Activated CD4-positive, alpha-beta T cell treated with anti-CD3 and anti-CD28 coated beads for 36 hours (primary cell): Measurements from ENCODE around the gene PLEKHM3. TPM values are rescaled to one million over a fixed set of nuclear protein-coding genes. Genes with fewer than 3 reads are reported as not detected.
A peak's percentile ranks its signal among the peaks of the same experiment; 100 is the strongest.

ENCODE experiments used
- ATAC-seq: fragments of 200-7000 bp; cut with Tn5 transposase; one replicate; pipeline ENCODE4 v1.10.0; 2021; ENCODE audit warnings: mild to moderate bottlenecking, moderate library complexity
- CTCF ChIA-PET: fragments of 350-600 bp; sonication (Branson Sonifier 250); formaldehyde crosslinking; loops from one replicate; lab custom pipeline; 2021; ENCODE audit warnings: antibody characterized with exemption; lab: Charles Lee
- POLR2A ChIA-PET: fragments of 350-600 bp; sonication (Branson Sonifier 250); formaldehyde crosslinking; loops from one replicate; lab custom pipeline; 2021; ENCODE audit warnings: antibody characterized with exemption, inconsistent platforms; lab: Charles Lee
- DNase-seq: peaks from one replicate; pipeline ENCODE4 v3.0.0-alpha.2; 2020
- H3K27ac Mint-ChIP-seq: one replicate; pipeline ENCODE4 v1.8.0; 2021; ENCODE audit warnings: mixed read lengths
- H3K27me3 Mint-ChIP-seq: one replicate; pipeline ENCODE4 v1.8.0; 2021; ENCODE audit warnings: mixed read lengths
- H3K36me3 Mint-ChIP-seq: one replicate; pipeline ENCODE4 v1.8.0; 2021; ENCODE audit warnings: low read depth, mixed read lengths
- H3K4me1 Mint-ChIP-seq: one replicate; pipeline ENCODE4 v1.8.0; 2021; ENCODE audit warnings: mixed read lengths
- H3K4me3 Mint-ChIP-seq: one replicate; pipeline ENCODE4 v1.8.0; 2021; ENCODE audit warnings: mild to moderate bottlenecking, moderate library complexity, mixed read lengths
- H3K9me3 Mint-ChIP-seq: one replicate; pipeline ENCODE4 v1.8.0; 2021; ENCODE audit warnings: low read depth, mixed read lengths
- intact Hi-C, 2 experiments: fragments of 100-400 bp; cut with DNase I in 1 of 2; cut with micrococcal nuclease in 1 of 2; formaldehyde crosslinking; loops; one replicate each; pipeline versions ENCODE4 v1.14.2 to v1.15.1; 2022 to 2024; cut with DNase I, micrococcal nuclease
- total RNA-seq, 2 experiments: library from RNA; stranded (reverse); gene quantifications; one replicate each; pipeline ENCODE4 v1.2.3, GENCODE V29; 2021

The PLEKHM3 gene
- total RNA-seq, 2 experiments from 2014 or later = 4.5 to 5.2 TPM

- Mint-ChIP-seq H3K27ac (no peak overlapping the region), H3K9me3 (no peaks in the 10 kb centered on the region), H3K27me3 (no peaks in the 10 kb centered on the region), H3K36me3 (no peaks in the 10 kb centered on the region), H3K4me1 (no peaks in the 10 kb centered on the region), H3K4me3 (no peak overlapping the region)
- DNase-seq = no peak
- ATAC-seq = no peak
- CTCF ChIA-PET = interaction anchor here (1.4 kb wide), 1 partner anchor 193 kb away, joined by 3 read pairs; no protein-coding TSS in a partner anchor
- intact Hi-C loops = no loop called here
- POLR2A ChIA-PET = no interaction called here
Observed at GRCh38 chr2:207847098-207847806, 178.1 kb downstream of the PLEKHM3 start.

DNA sequence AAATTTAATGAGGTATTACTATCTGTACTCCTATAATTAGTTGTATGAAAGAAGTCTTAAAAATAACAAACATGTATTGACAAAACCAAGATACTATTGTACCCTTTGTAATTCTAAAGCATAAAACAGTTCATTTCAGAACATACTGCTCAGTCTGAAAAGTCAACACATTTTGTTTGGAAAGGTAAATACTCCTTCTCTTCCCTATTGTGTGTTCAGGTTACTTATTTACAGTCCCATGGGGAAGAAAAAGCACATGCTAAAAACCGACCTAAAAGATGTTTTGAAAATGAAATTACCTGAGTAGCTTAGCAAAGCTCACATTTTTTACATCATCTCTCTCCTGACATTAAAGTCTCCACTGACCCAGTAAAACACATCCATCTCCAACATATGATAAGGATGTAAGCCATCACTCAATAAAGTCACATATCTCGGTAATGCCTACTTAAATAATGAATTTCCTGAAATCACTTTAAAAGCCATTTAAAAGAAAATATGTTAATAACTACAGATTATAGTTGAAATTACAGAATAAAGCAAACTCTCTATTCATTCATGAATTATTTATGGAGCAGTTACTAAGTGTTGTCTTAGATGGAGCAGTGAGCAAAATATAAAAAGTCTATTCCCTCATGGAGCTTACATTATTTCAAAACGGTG lies 180.0 kb downstream of the PLEKHM3 start:
- intact Hi-C loops = no loop called here
- no peak overlapping the region for H3K27ac Mint-ChIP-seq
- no peaks in the 10 kb centered on the region for H3K36me3 Mint-ChIP-seq
- no peaks in the 10 kb centered on the region for H3K9me3 Mint-ChIP-seq
- ChIA-PET POLR2A (no interaction called here), CTCF (no interaction called here)
- no peaks in the 10 kb centered on the region for H3K4me1 Mint-ChIP-seq
- no peak for DNase-seq
- no peaks in the 10 kb centered on the region for H3K27me3 Mint-ChIP-seq
- ATAC-seq = no peak
- no peak overlapping the region for H3K4me3 Mint-ChIP-seq

DNA sequence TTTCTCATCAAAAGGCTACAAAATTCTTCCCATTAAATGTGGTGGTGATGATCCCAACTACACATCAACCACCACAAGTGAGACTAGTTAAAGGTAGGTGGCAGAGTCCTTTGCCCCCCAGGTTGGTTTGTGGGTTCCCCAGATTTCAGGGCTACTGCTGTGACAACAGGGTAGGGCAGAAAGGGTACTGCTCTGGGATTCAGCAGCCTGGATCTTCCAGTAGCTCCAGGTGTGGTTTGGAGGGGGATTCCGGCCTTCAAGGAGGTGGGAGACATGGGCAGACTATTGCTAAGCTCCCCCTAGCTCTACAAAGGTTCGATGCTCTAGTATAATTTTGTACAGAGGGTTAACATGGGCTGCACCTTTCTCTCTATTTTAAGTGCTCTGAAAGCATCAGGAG lies 180.7 kb downstream of the PLEKHM3 start:
- intact Hi-C loops = no loop called here
- Mint-ChIP-seq H3K4me3 (no peak overlapping the region), H3K36me3 (no peaks in the 10 kb centered on the region), H3K9me3 (no peaks in the 10 kb centered on the region), H3K27me3 (no peaks in the 10 kb centered on the region), H3K4me1 (no peaks in the 10 kb centered on the region), H3K27ac (no peak overlapping the region)
- ATAC-seq (no peak), DNase-seq (no peak)
- POLR2A ChIA-PET = no interaction called here
- CTCF ChIA-PET = interaction anchor here (0.8 kb wide), 1 partner anchor 1760 kb away, joined by 3 read pairs; no protein-coding TSS in a partner anchor

DNA sequence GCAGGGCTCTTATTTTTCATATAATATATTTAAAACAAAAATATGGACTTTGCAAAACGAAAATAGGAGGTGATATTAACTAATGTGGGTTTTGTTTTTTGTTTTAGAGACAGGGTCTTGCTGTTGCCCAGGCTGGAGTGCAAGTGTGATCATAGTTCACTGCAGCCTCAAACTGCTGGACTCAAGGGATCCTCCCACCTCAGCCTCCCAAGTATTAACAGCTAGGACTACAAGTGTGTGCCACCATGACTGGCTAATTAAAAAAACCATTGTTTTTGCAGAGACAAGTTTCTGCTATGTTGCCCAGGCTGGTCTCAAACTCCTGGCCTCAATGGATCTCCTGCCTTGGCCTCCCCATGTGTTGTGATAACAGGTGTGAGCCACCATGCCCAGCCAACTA lies 185.2 kb downstream of the PLEKHM3 start:
- CTCF ChIA-PET = no interaction called here
- Mint-ChIP-seq H3K4me1 (no peaks in the 10 kb centered on the region), H3K36me3 (no peaks in the 10 kb centered on the region)

DNA sequence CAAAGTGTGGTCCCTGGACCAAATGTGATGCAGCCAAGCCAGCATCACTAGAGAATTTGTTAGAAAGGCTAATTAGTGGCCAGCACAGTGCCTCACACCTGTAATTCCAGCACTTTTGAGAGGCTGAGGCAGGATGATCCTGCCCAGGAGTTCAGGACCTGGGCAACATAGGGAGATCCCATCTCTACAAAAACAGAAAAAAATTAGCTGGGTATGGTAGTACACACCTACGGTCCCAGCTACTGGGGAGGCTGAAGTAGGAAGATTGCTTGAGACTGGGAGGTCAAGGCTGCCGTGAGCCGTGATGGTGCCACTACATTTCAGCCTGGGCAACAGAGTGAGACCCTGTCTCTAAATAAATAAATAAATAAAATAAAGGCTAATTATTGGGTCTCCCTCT lies 185.8 kb downstream of the PLEKHM3 start:
- H3K27me3 Mint-ChIP-seq = no peaks in the 10 kb centered on the region
- no peaks in the 10 kb centered on the region for H3K9me3 Mint-ChIP-seq
- ChIA-PET CTCF (no interaction called here), POLR2A (no interaction called here)
- no peak overlapping the region for H3K4me3 Mint-ChIP-seq
- H3K36me3 Mint-ChIP-seq = no peaks in the 10 kb centered on the region
- H3K4me1 Mint-ChIP-seq = no peaks in the 10 kb centered on the region
- no peak for DNase-seq
- ATAC-seq = no peak
- H3K27ac Mint-ChIP-seq = no peak overlapping the region
- intact Hi-C loops = no loop called here

More for the DNA sequence above, 185.2 kb downstream of the PLEKHM3 start:
- H3K9me3 Mint-ChIP-seq = no peaks in the 10 kb centered on the region
- H3K4me3 Mint-ChIP-seq = no peak overlapping the region
- intact Hi-C loops = no loop called here
- H3K27me3 Mint-ChIP-seq = no peaks in the 10 kb centered on the region
- POLR2A ChIA-PET = no interaction called here
- no peak overlapping the region for H3K27ac Mint-ChIP-seq
- DNase-seq (no peak), ATAC-seq (no peak)

GRCh38 chr2:207839028-207839427 lies 186.3 kb downstream of the PLEKHM3 start:
- ChIA-PET CTCF (no interaction called here), POLR2A (no interaction called here)
- no peak for DNase-seq
- intact Hi-C loops = no loop called here
- Mint-ChIP-seq H3K9me3 (no peaks in the 10 kb centered on the region), H3K27me3 (no peaks in the 10 kb centered on the region), H3K27ac (no peak overlapping the region), H3K4me1 (no peaks in the 10 kb centered on the region), H3K36me3 (no peaks in the 10 kb centered on the region), H3K4me3 (no peak overlapping the region)
- ATAC-seq = no peak

DNA sequence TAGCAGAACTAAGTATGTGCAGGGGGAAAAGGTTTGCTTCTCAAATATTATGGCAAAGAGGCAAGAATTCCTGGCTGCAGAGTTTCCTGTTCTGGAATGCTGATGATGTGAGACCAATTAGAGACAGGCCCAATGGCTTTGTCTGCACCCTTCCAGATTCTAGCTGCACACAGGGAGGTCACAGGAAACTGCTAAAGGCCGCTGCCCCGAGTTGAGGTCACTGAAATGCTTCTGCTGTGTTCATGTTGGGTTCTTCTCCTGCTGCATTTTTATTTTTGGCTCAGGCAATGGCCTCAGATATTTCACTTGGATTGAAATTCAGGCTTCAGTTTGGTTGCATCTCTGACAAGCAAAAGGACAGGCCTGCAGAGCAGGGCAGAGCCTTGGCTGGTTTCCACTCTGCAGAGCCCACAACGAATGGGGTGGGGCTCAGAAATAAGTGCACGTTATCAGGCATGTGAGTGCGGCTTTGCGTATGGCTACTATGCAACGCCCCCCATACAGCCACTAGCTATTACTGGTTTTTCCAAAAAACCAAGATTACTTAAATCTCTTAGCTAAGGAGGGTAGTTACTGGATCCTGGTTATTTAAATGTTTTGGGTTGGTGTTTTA lies 188.7 kb downstream of the PLEKHM3 start:
- ChIA-PET POLR2A (no interaction called here), CTCF (interaction anchor here (0.5 kb wide), 1 partner anchor 219 kb away, joined by 4 read pairs; no protein-coding TSS in a partner anchor)
- intact Hi-C loops = no loop called here
- H3K27me3 Mint-ChIP-seq = no peaks in the 10 kb centered on the region
- DNase-seq (no peak), ATAC-seq (no peak)
- no peaks in the 10 kb centered on the region for H3K9me3 Mint-ChIP-seq
- H3K4me3 Mint-ChIP-seq = no peak overlapping the region
- peaks cover 6% of the 10 kb centered on the region for H3K4me1 Mint-ChIP-seq
- H3K27ac Mint-ChIP-seq = no peak overlapping the region
- no peaks in the 10 kb centered on the region for H3K36me3 Mint-ChIP-seq

DNA sequence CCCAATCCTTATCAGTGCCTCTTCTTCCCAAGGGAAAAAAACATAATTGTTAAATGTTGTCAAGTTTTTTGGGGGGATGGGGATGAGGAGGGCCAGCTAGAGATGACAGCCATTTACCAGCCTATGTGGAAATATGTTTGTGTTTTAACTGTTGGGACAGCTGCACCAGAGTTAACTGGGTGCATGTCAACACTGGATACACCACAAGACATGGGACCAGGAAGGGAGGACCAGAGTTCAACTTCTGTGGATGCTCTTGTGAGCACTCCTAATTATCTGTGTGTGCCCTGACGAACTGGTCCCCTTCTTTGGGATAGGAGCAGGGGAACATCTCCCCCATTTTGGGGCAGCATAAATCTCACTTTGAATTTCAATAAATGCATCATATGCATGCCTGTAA lies 189.5 kb downstream of the PLEKHM3 start:
- no peaks in the 10 kb centered on the region for H3K9me3 Mint-ChIP-seq
- no peak overlapping the region for H3K4me3 Mint-ChIP-seq
- H3K27ac Mint-ChIP-seq = no peak overlapping the region
- intact Hi-C loops = no loop called here
- ATAC-seq (no peak), DNase-seq (no peak)
- H3K27me3 Mint-ChIP-seq = no peaks in the 10 kb centered on the region
- POLR2A ChIA-PET = no interaction called here
- H3K36me3 Mint-ChIP-seq = no peaks in the 10 kb centered on the region
- CTCF ChIA-PET = interaction anchor here (0.7 to 1.5 kb wide), 3 partner anchors 24 to 1210 kb away, joined by 3 to 5 read pairs (median 3); no protein-coding TSS in a partner anchor
- H3K4me1 Mint-ChIP-seq = peaks cover 6% of the 10 kb centered on the region

- Mint-ChIP-seq H3K27me3 (no peaks in the 10 kb centered on the region), H3K27ac (no peak overlapping the region), H3K4me1 (peaks cover 8% of the 10 kb centered on the region), H3K36me3 (no peaks in the 10 kb centered on the region), H3K4me3 (no peak overlapping the region), H3K9me3 (no peaks in the 10 kb centered on the region)
- DNase-seq = no peak
- ChIA-PET CTCF (no interaction called here), POLR2A (no interaction called here)
- peak; percentile 86 for ATAC-seq
- intact Hi-C loops = loop anchor here in 1 of 2 experiments (5.0 kb wide), 1 partner anchor 209 kb away; no protein-coding TSS in a partner anchor
Observed at GRCh38 chr2:207833251-207833751, 192.0 kb downstream of the PLEKHM3 start.

DNA sequence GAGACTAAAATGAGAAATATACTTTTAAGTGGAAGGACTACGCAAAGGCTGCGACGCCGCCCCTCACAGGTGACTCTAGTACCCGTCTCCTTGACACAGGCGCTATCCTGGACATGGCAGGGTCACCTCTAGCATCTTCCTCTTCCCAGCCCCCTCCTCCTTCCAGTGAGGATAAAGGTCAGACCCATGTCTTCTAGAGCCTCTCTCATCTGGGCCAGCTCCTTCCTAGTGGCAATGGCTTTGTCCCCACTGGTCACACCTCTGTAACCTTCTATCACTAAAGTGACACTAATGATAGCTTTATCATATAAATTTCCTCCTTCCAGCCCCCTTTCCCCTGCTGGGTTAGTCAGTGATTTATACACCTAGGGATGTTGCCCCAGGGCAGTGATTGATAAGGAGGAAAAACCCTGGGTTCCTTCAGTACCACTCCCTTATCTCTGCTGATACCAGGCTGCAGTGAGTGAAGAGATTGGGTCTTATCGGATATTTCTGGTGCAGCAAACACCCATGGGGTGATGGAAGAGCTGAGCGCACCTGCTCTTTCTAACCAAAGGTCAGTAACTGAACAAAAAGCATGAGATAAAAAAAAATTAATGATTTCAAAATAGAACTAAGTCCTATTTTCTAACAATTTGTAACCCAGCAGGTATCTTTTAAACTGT lies 193.6 kb downstream of the PLEKHM3 start:
- ATAC-seq = no peak

DNA sequence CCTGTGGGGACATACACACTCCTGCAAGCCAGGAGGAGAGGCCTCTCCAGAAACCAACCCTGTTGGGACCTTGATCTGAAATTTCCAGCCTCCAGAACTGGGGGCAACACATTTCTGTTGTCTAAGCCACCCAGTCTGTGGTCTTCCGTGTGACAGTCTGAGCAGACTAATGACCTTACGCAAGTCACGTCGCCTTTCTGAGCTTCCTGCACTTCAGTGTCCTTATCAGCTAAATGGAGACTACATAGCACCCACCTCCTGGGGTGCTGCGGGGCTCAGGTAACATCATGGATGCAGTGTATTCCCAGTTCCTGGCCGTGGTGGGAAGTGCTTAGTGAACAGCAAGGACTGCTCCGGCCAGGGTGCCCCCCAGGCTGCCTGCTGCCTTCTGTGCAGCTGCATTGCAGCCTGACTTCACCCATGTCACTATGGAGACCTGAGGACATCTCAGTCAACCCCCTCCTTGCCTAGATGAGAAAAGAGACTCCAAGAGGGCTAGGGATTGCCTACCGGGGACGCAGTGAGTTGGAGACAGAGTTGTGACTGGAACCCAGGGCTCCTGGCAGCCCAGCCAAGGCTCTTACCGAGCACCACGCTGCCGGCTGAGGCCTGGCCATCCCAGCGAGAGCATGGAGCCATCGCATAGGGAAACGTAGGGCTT lies 194.4 kb downstream of the PLEKHM3 start:
- DNase-seq (no peak), ATAC-seq (no peak)
- ChIA-PET POLR2A (no interaction called here), CTCF (interaction anchor here (1.1 to 1.3 kb wide), 2 partner anchors 13 to 84 kb away, joined by 3 read pairs; no protein-coding TSS in a partner anchor)
- Mint-ChIP-seq H3K4me3 (no peak overlapping the region), H3K27ac (no peak overlapping the region), H3K36me3 (peaks cover 2% of the 10 kb centered on the region), H3K9me3 (no peaks in the 10 kb centered on the region), H3K4me1 (peaks cover 8% of the 10 kb centered on the region), H3K27me3 (no peaks in the 10 kb centered on the region)
- intact Hi-C loops = loop anchor here in 1 of 2 experiments (5.0 kb wide), 1 partner anchor 211 kb away; no protein-coding TSS in a partner anchor

More for the DNA sequence above, 193.6 kb downstream of the PLEKHM3 start:
- DNase-seq = no peak
- H3K4me3 Mint-ChIP-seq = no peak overlapping the region
- ChIA-PET POLR2A (no interaction called here), CTCF (no interaction called here)
- no peak overlapping the region for H3K27ac Mint-ChIP-seq
- intact Hi-C loops = loop anchor here in 1 of 2 experiments (5.0 kb wide), 1 partner anchor 211 kb away; no protein-coding TSS in a partner anchor
- no peaks in the 10 kb centered on the region for H3K27me3 Mint-ChIP-seq
- H3K36me3 Mint-ChIP-seq = peaks cover 2% of the 10 kb centered on the region
- H3K4me1 Mint-ChIP-seq = peaks cover 8% of the 10 kb centered on the region
- no peaks in the 10 kb centered on the region for H3K9me3 Mint-ChIP-seq
